Stimulated activated CD4-positive, alpha-beta T cell treated with anti-CD3 and anti-CD28 coated beads, TNF-alpha, amount 100 ng/mL, for 24 hours (primary cell): Measurements from ENCODE around the gene ELAVL2.

ENCODE experiments used
- DNase-seq, 3 experiments: peaks; one replicate each; pipeline ENCODE4 v3.0.0-alpha.2; 2020; ENCODE audit warnings: low read depth in 3 of 3

Gene ELAVL2

GRCh38 chr9:23662320-23662719 lies 163.7 kb downstream of the ELAVL2 start:
- DNase-seq, result no peak

GRCh38 chr9:23659346-23660006 lies 166.6 kb downstream of the ELAVL2 start:
- DNase-seq, result no peak

DNA sequence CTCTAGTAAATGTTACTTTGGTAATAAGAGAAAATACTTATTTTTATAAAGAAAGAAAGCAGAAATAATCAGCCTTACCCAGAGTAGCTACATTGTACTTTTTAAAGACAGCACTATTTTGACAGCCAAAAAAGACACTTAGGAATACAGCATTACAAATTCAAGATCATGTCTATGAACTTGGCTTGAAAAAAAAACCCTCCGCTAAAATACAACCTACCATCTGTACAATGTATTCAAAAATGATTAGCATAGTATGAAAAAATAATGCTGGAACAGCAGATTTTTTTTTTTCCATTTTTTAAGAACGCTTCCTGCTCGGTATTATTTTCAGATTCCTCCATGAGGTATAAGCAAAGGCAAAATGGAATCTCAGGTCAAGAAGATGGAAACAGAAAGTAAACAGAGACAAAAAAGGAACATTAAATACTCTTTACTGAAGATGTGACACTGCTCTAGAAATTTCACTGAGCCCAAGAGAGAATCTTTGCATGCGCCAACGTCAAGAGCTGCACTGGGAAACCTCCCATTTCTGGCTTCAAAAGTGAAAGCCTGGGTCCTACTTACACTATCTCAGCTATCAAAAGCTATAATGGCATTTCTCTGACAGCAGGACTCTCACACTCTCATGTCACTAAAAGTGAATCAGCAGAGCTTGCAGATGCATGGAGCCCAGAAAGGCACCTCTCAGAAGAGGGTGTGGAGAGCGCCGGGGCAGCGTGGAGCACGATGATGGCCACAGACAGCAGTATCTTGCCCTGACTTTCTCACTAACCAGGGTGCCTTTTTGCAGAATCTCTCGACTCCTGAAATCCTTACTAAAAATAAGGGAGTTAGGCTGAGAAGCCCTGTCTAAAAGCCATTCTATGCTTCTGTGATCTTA lies 167.4 kb downstream of the ELAVL2 start:
- no peak for DNase-seq

DNA sequence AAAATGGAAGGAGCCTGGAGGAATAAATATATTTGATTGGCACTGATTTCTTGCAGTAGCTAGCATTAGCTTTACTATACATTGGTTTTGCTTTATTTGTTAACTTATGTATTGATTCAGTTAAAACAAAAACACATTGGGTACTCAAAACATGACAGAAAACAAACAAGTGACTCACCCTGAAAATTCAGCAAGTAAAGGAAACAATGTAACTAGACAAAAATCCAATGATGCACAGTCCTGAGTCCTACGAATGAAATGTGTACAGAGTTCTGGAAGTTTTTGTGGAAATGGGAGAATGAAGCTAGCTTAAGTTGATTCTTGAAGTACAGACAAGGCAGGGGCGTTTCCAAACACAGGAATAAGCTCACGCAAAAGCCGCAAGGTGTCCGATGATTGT lies 175.0 kb downstream of the ELAVL2 start:
- no peak for DNase-seq

DNA sequence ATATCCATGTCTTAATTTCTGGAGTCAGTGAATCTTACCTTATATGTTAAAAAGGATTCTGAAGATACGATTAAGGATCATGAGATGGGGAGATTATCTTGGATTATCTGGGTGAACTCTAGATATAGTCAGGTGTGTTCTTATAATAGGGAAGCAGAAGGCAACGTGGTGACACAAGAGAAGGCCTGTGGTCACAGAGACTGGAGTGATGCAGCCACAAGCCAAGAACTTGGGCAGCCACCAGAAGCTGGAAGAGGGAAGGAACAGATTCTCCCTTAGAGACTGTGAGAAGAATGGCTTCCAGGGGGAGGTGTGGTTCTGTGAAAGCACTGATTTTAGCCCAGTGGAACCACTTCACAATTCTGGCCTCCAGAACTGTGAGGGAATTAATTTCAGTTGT lies 177.4 kb downstream of the ELAVL2 start:
- DNase-seq, result no peak

DNA sequence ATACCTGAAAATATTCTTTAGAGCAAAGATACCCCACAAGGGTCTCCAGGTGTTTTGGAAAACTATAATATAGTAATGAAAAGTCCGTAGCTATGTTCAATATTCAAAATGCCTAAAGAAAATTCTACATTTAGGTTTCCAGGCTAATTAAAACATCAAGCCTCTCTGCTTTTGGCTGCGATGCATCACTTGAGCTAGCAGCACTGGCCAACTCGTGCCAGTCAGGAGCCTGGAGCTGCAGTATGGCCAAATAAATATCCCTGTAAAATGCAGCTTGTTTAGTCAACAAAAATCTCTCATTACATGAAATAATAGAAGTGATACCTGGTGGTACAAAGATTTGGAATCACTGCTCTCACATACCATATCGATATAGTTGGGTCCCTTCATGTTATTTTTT lies 181.1 kb downstream of the ELAVL2 start:
- DNase-seq, result no peak

GRCh38 chr9:23644326-23644725 lies 181.7 kb downstream of the ELAVL2 start:
- no peak for DNase-seq

DNA sequence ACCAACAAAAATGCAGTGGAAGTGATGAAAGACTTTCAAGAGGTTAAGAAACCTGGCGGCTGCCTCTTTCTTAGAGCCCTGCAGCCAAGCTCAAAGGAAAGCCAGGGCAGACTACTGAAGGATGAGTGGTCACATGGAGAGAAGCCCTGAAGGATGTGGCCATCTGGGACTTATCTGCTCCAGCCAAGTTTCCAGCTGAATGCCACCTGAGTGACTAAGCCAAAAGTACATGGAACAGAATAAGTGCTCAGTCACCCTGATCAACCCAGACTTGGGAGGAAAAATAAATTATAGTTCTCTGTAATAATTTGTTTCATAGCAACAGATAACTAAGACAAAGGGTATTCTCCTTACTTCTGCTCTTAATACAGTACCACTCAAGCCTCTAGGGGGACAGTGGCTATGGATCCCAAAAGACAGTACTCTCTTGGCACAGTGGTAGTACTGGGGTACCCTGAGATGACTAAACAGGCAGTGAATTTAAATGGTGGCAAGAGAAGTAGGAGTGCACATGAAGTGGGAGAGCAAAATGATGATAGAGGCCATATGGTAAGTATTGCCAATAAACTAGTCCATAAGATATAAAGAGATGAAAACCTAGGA lies 182.3 kb downstream of the ELAVL2 start:
- DNase-seq, result no peak
